ENCODE results near the gene ADGRL2. TPM values are rescaled to one million over a fixed set of nuclear protein-coding genes. Genes with fewer than 3 reads are reported as not detected.

ADGRL2 gene
- polyA plus RNA-seq, 1 donor from 2014 or later, result not detected

DNA sequence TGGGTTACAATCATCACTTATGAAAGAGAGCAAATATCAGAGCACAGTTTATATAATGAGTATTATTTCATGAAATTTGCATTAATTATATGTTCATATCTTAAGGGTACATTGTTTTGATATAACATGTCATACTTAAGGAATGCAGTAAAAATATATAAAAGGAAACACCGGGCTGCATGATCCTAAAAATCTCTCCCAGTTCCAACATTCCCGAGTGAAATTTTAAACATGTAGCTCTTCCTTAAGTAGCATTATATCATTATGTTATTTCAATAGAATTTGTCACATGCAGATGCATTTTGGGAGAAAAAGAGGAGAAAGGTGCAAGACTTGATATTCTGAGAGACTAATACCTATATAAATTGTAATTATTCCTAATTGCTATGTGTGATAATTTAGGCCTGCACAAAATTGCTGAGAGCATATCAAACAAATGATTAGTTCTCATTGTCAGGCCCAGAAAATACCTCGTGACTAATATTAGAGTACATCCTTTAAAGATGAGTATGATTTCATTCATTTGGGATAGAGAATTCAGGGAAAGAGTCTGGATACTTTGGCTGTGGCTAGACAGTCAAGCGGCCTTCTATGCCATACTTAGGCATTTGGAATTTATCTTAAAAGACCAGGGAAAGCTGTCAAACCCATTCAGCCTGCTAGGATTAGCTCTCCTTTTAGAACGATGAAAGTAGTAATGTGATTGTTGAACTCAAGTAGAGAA is 86.8 kb downstream of the ADGRL2 start:
- H3K9me3 Mint-ChIP-seq, result no peaks in the 10 kb centered on the region

DNA sequence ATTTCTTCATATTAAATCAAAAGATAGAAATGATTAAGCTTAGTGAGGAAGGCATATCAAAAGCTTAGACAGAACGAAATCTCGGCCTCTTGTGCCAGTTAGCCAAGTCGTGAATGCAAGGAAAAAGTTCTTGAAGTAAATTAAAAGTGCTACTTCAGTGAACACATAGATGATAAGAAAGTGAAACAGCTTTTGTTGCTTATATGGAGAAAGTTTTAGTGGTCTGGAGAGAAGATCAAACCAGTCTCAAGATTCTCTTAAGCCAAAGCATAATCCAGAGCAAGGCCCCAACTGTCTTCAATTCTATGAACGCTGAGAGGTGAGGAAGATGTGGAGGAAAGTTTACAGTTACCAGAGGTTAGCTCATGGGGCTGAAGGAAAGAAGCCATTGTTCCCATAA is 88.4 kb downstream of the ADGRL2 start:
- Mint-ChIP-seq H3K4me3 (no peak overlapping the region), H3K4me1 (no peaks in the 10 kb centered on the region), H3K27me3 (no peaks in the 10 kb centered on the region)

More for the DNA sequence above, 86.8 kb downstream of the ADGRL2 start:
- Mint-ChIP-seq H3K4me3 (no peak overlapping the region), H3K36me3 (no peaks in the 10 kb centered on the region), H3K4me1 (no peaks in the 10 kb centered on the region), H3K27ac (no peak overlapping the region), H3K27me3 (no peaks in the 10 kb centered on the region)

GRCh38 chr1:81894867-81895266 is 94.1 kb downstream of the ADGRL2 start:
- no peak overlapping the region for H3K27ac Mint-ChIP-seq
- H3K27me3 Mint-ChIP-seq, result no peaks in the 10 kb centered on the region
- no peaks in the 10 kb centered on the region for H3K36me3 Mint-ChIP-seq
- H3K4me3 Mint-ChIP-seq, result no peak overlapping the region
- no peaks in the 10 kb centered on the region for H3K9me3 Mint-ChIP-seq
- H3K4me1 Mint-ChIP-seq, result no peaks in the 10 kb centered on the region

More for the DNA sequence above, 88.4 kb downstream of the ADGRL2 start:
- no peaks in the 10 kb centered on the region for H3K36me3 Mint-ChIP-seq
- no peak overlapping the region for H3K27ac Mint-ChIP-seq
- H3K9me3 Mint-ChIP-seq, result no peaks in the 10 kb centered on the region

DNA sequence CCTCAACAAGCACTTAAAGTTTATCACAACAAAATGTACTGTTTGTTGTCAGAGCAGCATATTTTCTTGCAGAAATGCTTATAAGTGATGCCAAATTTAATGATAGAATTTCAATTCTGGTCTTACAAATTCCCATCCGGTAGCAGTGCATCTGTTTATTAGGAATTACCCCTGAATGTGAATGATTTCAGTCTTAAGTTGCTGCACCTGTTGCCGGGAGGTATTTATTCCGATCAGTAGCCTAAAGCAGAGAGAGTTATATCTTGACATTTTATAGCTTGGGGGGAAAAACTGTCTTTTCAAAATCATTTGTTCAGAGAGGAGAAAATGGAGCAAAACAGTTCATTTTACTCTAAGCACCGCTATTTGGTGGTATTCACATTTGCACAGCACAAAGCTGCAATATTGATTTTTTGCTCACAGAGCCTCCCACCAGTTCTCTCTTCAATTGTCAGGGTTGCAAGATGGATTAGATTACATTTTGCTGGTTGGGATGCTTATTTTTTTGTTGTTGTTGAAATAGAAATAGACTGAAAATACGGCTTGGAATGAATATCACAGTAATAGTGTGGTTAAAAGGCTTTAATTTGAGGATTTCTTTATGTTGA is 98.6 kb downstream of the ADGRL2 start:
- H3K27me3 Mint-ChIP-seq, result no peaks in the 10 kb centered on the region
- H3K9me3 Mint-ChIP-seq, result no peaks in the 10 kb centered on the region
- H3K4me1 Mint-ChIP-seq, result no peaks in the 10 kb centered on the region
- H3K27ac Mint-ChIP-seq, result no peak overlapping the region
- no peak overlapping the region for H3K4me3 Mint-ChIP-seq
- H3K36me3 Mint-ChIP-seq, result no peaks in the 10 kb centered on the region

- Mint-ChIP-seq H3K4me1 (no peaks in the 10 kb centered on the region), H3K27ac (no peak overlapping the region), H3K4me3 (no peak overlapping the region), H3K27me3 (no peaks in the 10 kb centered on the region), H3K36me3 (no peaks in the 10 kb centered on the region), H3K9me3 (no peaks in the 10 kb centered on the region)
These were observed 106.8 kb downstream of the ADGRL2 start for GRCh38 chr1:81907575-81907974.

DNA sequence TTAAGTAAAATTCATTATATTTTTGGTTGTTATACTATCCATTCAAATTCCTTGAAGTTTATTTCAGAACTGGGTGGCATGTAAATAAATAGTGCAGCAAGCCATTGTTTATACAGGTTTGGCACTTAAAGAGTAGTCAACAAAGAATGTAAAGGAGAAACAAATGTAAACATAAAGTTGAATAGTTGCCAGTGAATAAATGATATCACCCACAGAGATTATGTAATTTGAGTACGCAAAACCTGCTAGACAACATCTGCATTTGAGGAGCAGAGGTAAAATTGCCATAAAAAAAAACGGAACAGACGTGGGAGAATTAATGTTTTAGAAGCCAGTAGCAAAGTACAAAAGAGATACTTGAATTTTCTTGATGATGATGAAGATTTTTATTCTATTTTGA is 111.6 kb downstream of the ADGRL2 start:
- H3K4me1 Mint-ChIP-seq, result no peaks in the 10 kb centered on the region
- H3K4me3 Mint-ChIP-seq, result no peak overlapping the region
- no peak overlapping the region for H3K27ac Mint-ChIP-seq
- no peaks in the 10 kb centered on the region for H3K36me3 Mint-ChIP-seq
- no peaks in the 10 kb centered on the region for H3K27me3 Mint-ChIP-seq
- H3K9me3 Mint-ChIP-seq, result no peaks in the 10 kb centered on the region

DNA sequence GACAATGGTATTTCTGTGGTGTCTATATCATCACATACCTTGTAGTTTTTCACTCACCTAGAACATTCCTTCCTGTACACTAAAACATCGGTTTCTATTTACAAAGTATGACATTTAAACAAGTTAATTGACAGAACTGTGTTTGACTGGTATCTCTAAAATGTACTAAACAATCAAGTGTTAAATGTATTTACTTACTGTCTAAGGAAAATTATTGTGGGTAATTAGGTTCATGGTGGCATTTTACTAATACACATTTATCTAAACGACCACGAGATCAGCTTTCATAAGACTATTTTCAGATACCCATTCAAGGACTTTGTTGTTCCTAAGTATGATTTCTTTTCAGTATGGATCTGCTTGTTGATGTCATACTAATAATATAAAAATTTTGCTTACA is 115.2 kb downstream of the ADGRL2 start:
- Mint-ChIP-seq H3K36me3 (no peaks in the 10 kb centered on the region), H3K27me3 (no peaks in the 10 kb centered on the region), H3K4me3 (no peak overlapping the region), H3K9me3 (no peaks in the 10 kb centered on the region), H3K4me1 (no peaks in the 10 kb centered on the region), H3K27ac (no peak overlapping the region)

GRCh38 chr1:81920245-81920740 is 119.6 kb downstream of the ADGRL2 start:
- no peak overlapping the region for H3K27ac Mint-ChIP-seq
- no peak overlapping the region for H3K4me3 Mint-ChIP-seq
- H3K4me1 Mint-ChIP-seq, result no peaks in the 10 kb centered on the region
- no peaks in the 10 kb centered on the region for H3K9me3 Mint-ChIP-seq
- no peaks in the 10 kb centered on the region for H3K36me3 Mint-ChIP-seq
- no peaks in the 10 kb centered on the region for H3K27me3 Mint-ChIP-seq

DNA sequence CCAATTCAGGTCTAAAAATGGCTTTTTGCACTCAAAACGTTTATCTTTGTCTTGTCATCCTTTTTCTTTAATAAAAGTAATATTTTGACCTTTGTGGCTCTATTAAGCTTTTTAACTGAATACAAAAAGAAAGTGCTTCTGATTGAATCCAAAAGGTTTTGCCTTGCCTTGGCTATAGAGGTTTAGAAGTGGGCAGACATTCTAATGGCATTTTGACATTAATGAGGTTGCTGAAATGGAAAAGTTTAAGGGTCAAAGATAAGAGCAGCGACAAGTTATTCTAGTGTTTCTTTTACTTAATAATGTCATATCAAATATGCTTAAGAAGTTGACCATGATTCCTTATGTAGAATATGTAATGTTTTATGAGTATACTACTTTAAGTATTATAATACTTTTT is 120.2 kb downstream of the ADGRL2 start:
- no peaks in the 10 kb centered on the region for H3K27me3 Mint-ChIP-seq
- no peaks in the 10 kb centered on the region for H3K36me3 Mint-ChIP-seq
- no peaks in the 10 kb centered on the region for H3K9me3 Mint-ChIP-seq
- H3K27ac Mint-ChIP-seq, result no peak overlapping the region
- H3K4me3 Mint-ChIP-seq, result no peak overlapping the region
- H3K4me1 Mint-ChIP-seq, result no peaks in the 10 kb centered on the region

DNA sequence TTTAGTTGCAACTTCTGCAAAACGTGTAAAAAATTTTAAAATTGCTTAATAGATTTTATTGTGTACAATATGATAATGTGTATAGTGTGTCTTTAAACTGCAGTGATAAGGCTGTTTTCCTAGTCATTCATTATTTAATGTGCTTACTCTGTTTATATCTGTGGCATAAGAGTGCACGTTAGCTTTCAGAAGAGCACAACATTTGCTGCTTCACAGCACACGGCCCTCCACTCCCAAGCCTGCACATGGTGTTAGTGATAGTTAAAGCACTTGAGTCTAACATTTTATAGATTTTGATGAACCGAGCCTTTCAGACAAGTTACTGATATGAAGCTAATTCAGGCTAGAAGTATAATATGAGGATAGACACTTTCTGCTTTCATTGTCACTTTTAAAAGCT is 120.6 kb downstream of the ADGRL2 start:
- no peaks in the 10 kb centered on the region for H3K4me1 Mint-ChIP-seq
- no peaks in the 10 kb centered on the region for H3K36me3 Mint-ChIP-seq
- H3K4me3 Mint-ChIP-seq, result no peak overlapping the region
- no peaks in the 10 kb centered on the region for H3K27me3 Mint-ChIP-seq
- no peaks in the 10 kb centered on the region for H3K9me3 Mint-ChIP-seq
- H3K27ac Mint-ChIP-seq, result no peak overlapping the region

- Mint-ChIP-seq H3K27me3 (no peaks in the 10 kb centered on the region), H3K9me3 (no peaks in the 10 kb centered on the region), H3K4me1 (no peaks in the 10 kb centered on the region), H3K27ac (no peak overlapping the region), H3K36me3 (no peaks in the 10 kb centered on the region), H3K4me3 (no peak overlapping the region)
These were observed 121.2 kb downstream of the ADGRL2 start for GRCh38 chr1:81921851-81922462.

GRCh38 chr1:81922955-81923354 is 122.2 kb downstream of the ADGRL2 start:
- no peaks in the 10 kb centered on the region for H3K27me3 Mint-ChIP-seq
- H3K9me3 Mint-ChIP-seq, result no peaks in the 10 kb centered on the region
- no peaks in the 10 kb centered on the region for H3K36me3 Mint-ChIP-seq
- H3K4me1 Mint-ChIP-seq, result peaks cover 0 to 2% (median 0%) of the 10 kb centered on the region in 3 donors
- no peak overlapping the region for H3K4me3 Mint-ChIP-seq
- H3K27ac Mint-ChIP-seq, result no peak overlapping the region

- Mint-ChIP-seq H3K4me3 (no peak overlapping the region), H3K9me3 (peaks cover 0 to 2% (median 0%) of the 10 kb centered on the region in 3 donors), H3K36me3 (no peaks in the 10 kb centered on the region), H3K27me3 (no peaks in the 10 kb centered on the region), H3K4me1 (peaks cover 0 to 2% (median 0%) of the 10 kb centered on the region in 3 donors), H3K27ac (no peak overlapping the region)
These were observed 128.4 kb downstream of the ADGRL2 start for GRCh38 chr1:81929106-81929505.

- H3K36me3 Mint-ChIP-seq, result no peaks in the 10 kb centered on the region
- H3K4me1 Mint-ChIP-seq, result no peaks in the 10 kb centered on the region
- no peaks in the 10 kb centered on the region for H3K27me3 Mint-ChIP-seq
- H3K27ac Mint-ChIP-seq, result no peak overlapping the region
- H3K4me3 Mint-ChIP-seq, result no peak overlapping the region
- H3K9me3 Mint-ChIP-seq, result peaks cover 0 to 2% (median 0%) of the 10 kb centered on the region in 3 donors
These were observed 136.1 kb downstream of the ADGRL2 start for GRCh38 chr1:81936853-81937252.

DNA sequence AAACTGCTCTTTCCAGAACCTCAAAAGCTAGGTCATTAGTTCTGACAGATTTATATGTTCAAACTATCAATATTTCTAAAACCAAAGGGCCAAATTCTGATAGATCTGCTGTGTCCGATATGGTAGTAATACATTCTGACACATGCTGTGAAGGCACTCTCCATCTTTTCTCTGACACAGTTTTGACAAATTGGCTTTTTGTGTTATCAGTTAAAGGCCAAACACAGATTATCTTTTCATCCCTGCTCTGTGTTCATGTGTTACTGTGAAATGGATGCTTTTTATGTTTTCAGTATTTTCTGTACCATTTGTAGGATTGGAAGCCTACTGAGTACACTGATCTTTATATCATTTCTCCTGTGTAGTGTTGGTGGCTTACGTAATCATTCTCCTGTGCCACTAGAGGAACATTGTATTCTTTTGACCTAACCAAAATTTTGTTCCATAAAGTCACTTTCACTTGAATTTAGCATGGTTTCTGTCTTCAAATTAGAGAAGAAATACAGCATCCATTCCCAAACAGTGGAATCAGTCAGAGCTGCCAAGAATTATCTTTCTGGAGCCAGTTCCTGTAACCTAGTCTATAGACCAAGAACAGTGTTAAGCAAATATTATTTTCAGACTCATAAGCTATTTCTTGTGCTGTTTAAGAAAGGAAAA is 137.2 kb downstream of the ADGRL2 start:
- Mint-ChIP-seq H3K4me1 (no peaks in the 10 kb centered on the region), H3K4me3 (no peak overlapping the region), H3K27ac (no peak overlapping the region), H3K9me3 (peaks cover 0 to 2% (median 0%) of the 10 kb centered on the region in 3 donors), H3K27me3 (no peaks in the 10 kb centered on the region), H3K36me3 (no peaks in the 10 kb centered on the region)
